ENCODE measurements around the gene HDGF.

Gene HDGF

GRCh38 chr1:156693848-156694689 is 57.4 kb downstream of the HDGF start:
- no peak for DNase-seq

- DNase-seq, result no peak
These were observed 58.3 kb downstream of the HDGF start for GRCh38 chr1:156692925-156693847.

GRCh38 chr1:156692441-156692924 is 59.0 kb downstream of the HDGF start:
- no peak for DNase-seq

All from MV-4-11 (cell line).